ENCODE results near the gene RAD51B.

- TF ChIP-seq POLR2AphosphoS5 (IDR thresholded peaks at IDR 0.05): no peak
- TF ChIP-seq CTCF (IDR thresholded peaks at IDR 0.05): no peak
Observed at GRCh38 chr14:67859169-67859749, 39.7 kb downstream of the RAD51B start.
